Loucy (cell line): ENCODE measurements around the gene TM2D3.

Experiments
- CTCF ChIP-seq: fragments of 200-600 bp; sonication (generic); conservative IDR thresholded peaks from 2 replicates; pipeline ENCODE4 v1.5.1; 2014; ENCODE audit warnings: mild to moderate bottlenecking, antibody characterized with exemption, low read length
- EZH2phosphoT487 ChIP-seq: fragments of 200-600 bp; IDR thresholded peaks from 2 replicates; pipeline ENCODE4 v1.6.1; 2018; ENCODE audit warnings: antibody characterized with exemption, mild to moderate bottlenecking, moderate library complexity, borderline replicate concordance

- TF ChIP-seq CTCF (no peak), EZH2phosphoT487 (no peak)
Observed at GRCh38 chr15:101611007-101611406, 41.2 kb downstream of the TM2D3 start.
